SU-DHL-6 (cell line): ENCODE data around the gene IKZF5.
A peak's percentile ranks its signal among the peaks of the same experiment; 100 is the strongest.

Experiments
- H2AFZ ChIP-seq: fragments of 200-600 bp; sonication (generic); 2 replicates; pipeline ENCODE4 v1.6.1; 2014; ENCODE audit warnings: low read depth, mild to moderate bottlenecking, moderate library complexity, mixed read lengths, antibody characterized with exemption, low read length; ENCODE audit not compliant: severe bottlenecking
- H3F3A ChIP-seq: fragments of 200-600 bp; shearing (Covaris generic); 2 replicates; pipeline ENCODE4 v1.6.0; 2016; ENCODE audit warnings: antibody characterized with exemption, mild to moderate bottlenecking; ENCODE audit not compliant: insufficient read depth
- H3K27ac ChIP-seq: fragments of 200-600 bp; sonication (generic); 2 replicates; pipeline ENCODE4 v1.5.1; 2016; ENCODE audit warnings: low read depth, mild to moderate bottlenecking, low read length, moderate library complexity, mixed read lengths
- H3K27me3 ChIP-seq: fragments of 200-600 bp; sonication (generic), shearing (Covaris generic); 2 replicates; pipeline ENCODE4 v1.6.0; 2014; ENCODE audit warnings: mild to moderate bottlenecking, low read length
- H3K36me3 ChIP-seq: fragments of 200-600 bp; sonication (generic); 2 replicates; pipeline ENCODE4 v1.6.1; 2014; ENCODE audit warnings: mild to moderate bottlenecking, low read length, mixed read lengths
- H3K4me2 ChIP-seq: fragments of 300-600, 200-600 bp; shearing (Covaris generic), sonication (generic); 2 replicates; pipeline ENCODE4 v1.6.0; 2014; ENCODE audit warnings: low read length, low read depth, mild to moderate bottlenecking; ENCODE audit not compliant: poor library complexity, severe bottlenecking
- H3K4me3 ChIP-seq: fragments of 200-600 bp; sonication (generic); 2 replicates; pipeline ENCODE4 v1.5.1; 2014; ENCODE audit warnings: antibody characterized with exemption, low read length, mild to moderate bottlenecking, mixed read lengths; ENCODE audit not compliant: insufficient read depth, poor library complexity, severe bottlenecking
- H3K79me2 ChIP-seq: fragments of 200-600 bp; sonication (generic); 2 replicates; pipeline ENCODE4 v1.6.1; 2014; ENCODE audit warnings: mild to moderate bottlenecking, low read length, moderate library complexity; ENCODE audit not compliant: insufficient read depth
- H3K9ac ChIP-seq: fragments of 200-600 bp; sonication (generic); 2 replicates; pipeline ENCODE4 v1.7.0; 2014; ENCODE audit warnings: mild to moderate bottlenecking, low read length
- H3K9me2 ChIP-seq: fragments of 200-600 bp; sonication (generic); replicated peaks from 2 replicates; pipeline ENCODE4 v1.6.1; 2014; ENCODE audit warnings: low read length; ENCODE audit not compliant: insufficient read depth
- H3K9me3 ChIP-seq: fragments of 200-600 bp; sonication (generic); 2 replicates; pipeline ENCODE4 v1.6.1; 2014; ENCODE audit warnings: low read length, mixed read lengths; ENCODE audit not compliant: insufficient read depth
- H4K20me1 ChIP-seq: fragments of 200-600 bp; sonication (generic); 2 replicates; pipeline ENCODE4 v1.6.1; 2014; ENCODE audit warnings: low read depth, mild to moderate bottlenecking, antibody characterized with exemption, low read length, moderate library complexity, mixed read lengths
- EZH2phosphoT487 ChIP-seq: fragments of 200-600 bp; sonication (generic), shearing (Covaris generic); conservative IDR thresholded peaks from 2 replicates; pipeline ENCODE4 v1.6.1; 2018; ENCODE audit warnings: mild to moderate bottlenecking, antibody characterized with exemption, low read length, moderate library complexity, mixed read lengths
- TF ChIP-seq, protein P1 (sequence below): fragments of 200-600 bp; sonication (generic); IDR thresholded peaks from one replicate; pipeline ENCODE4 v1.5.1; 2017; ENCODE audit warnings: antibody characterized with exemption, mild to moderate bottlenecking, low read length, moderate library complexity; ENCODE audit not compliant: insufficient read depth, poor library complexity, severe bottlenecking

Gene IKZF5

DNA sequence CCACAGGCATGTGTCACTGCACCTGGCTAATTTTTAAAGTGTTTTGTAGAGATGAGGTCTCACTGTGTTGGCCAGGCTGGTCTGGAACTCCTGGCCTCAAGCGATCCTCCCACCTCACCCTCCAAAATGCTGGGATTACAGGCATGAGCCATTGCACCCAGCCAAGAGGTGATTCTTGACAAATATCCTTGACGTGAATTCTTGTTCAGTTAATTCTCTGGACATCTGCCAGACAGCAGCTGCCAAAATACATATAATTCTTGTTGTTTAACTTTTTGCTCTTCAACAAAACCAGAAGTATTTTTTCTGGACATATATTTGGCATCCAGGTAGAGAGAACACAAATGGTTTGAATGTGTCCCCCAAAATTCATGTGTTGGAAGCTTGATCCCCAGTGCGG is 3.4 kb upstream of the IKZF5 start:
- H3K27ac ChIP-seq, result no peak overlapping the region
- H3K79me2 ChIP-seq, result peaks cover 16% of the 10 kb centered on the region
- no peaks in the 10 kb centered on the region for H3F3A ChIP-seq
- H3K9ac ChIP-seq, result no peak overlapping the region
- H3K4me3 ChIP-seq, result no peak overlapping the region
- no peaks in the 10 kb centered on the region for H3K27me3 ChIP-seq
- H3K9me2 ChIP-seq, result no peaks in the 10 kb centered on the region
- H3K36me3 ChIP-seq, result no peaks in the 10 kb centered on the region
- H3K4me2 ChIP-seq, result no peak overlapping the region
- H3K9me3 ChIP-seq, result no peaks in the 10 kb centered on the region
- no peak overlapping the region for H2AFZ ChIP-seq
- no peak for TF ChIP-seq EZH2phosphoT487
- TF ChIP-seq, protein P1, sequence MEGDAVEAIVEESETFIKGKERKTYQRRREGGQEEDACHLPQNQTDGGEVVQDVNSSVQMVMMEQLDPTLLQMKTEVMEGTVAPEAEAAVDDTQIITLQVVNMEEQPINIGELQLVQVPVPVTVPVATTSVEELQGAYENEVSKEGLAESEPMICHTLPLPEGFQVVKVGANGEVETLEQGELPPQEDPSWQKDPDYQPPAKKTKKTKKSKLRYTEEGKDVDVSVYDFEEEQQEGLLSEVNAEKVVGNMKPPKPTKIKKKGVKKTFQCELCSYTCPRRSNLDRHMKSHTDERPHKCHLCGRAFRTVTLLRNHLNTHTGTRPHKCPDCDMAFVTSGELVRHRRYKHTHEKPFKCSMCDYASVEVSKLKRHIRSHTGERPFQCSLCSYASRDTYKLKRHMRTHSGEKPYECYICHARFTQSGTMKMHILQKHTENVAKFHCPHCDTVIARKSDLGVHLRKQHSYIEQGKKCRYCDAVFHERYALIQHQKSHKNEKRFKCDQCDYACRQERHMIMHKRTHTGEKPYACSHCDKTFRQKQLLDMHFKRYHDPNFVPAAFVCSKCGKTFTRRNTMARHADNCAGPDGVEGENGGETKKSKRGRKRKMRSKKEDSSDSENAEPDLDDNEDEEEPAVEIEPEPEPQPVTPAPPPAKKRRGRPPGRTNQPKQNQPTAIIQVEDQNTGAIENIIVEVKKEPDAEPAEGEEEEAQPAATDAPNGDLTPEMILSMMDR, result no peak
- no peaks in the 10 kb centered on the region for H4K20me1 ChIP-seq

DNA sequence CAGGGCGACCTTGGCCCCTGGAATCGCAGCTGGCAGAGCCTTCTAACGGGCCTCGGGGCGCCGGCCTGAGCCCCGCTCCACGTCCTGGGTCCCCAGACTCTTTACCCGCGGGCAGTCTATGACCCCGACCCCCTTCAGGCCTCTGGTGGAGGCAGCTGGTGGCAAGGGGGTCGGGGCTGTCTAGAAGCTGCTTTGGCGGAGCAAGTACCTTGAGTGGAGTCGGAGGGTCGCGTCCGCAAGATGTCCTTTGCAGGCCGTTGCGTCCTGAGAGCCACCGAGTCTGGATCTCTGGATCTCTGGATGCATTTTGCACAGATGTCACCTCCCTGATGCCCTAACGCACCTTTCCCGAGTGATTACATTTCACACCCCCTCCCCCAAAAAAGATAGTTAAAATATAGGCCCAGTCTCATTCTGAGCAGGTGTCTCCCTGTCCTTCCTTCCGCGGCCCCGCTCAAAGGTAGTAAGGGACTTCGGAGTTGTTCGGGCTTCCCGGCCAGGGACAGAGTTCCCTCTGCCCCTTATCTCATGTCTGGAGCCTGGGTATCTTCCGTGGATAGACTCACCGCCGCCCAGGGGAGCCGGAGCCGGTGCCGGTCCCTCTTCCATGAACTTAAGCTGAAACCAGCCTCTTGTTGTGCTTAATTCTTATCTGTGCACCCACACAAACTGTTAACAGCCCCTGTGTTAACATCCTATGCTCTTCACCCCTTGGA is 668 bp upstream of the IKZF5 start:
- Histone ChIP-seq H3K9me2 (no peaks in the 10 kb centered on the region), H3F3A (no peaks in the 10 kb centered on the region), H2AFZ (peak overlapping the region; percentile 81), H3K9ac (peak overlapping the region; percentile 86), H4K20me1 (no peaks in the 10 kb centered on the region), H3K4me3 (peak overlapping the region; percentile 63), H3K36me3 (0 out of 2 replicates have a peak, but pooled peaks cover 7% of the 10 kb centered on the region), H3K4me2 (peak overlapping the region; percentile 84), H3K9me3 (no peaks in the 10 kb centered on the region), H3K27ac (no peak overlapping the region), H3K27me3 (no peaks in the 10 kb centered on the region), H3K79me2 (peaks cover 43% of the 10 kb centered on the region)
- TF ChIP-seq EZH2phosphoT487, result no peak
- TF ChIP-seq, protein P1, result no peak

DNA sequence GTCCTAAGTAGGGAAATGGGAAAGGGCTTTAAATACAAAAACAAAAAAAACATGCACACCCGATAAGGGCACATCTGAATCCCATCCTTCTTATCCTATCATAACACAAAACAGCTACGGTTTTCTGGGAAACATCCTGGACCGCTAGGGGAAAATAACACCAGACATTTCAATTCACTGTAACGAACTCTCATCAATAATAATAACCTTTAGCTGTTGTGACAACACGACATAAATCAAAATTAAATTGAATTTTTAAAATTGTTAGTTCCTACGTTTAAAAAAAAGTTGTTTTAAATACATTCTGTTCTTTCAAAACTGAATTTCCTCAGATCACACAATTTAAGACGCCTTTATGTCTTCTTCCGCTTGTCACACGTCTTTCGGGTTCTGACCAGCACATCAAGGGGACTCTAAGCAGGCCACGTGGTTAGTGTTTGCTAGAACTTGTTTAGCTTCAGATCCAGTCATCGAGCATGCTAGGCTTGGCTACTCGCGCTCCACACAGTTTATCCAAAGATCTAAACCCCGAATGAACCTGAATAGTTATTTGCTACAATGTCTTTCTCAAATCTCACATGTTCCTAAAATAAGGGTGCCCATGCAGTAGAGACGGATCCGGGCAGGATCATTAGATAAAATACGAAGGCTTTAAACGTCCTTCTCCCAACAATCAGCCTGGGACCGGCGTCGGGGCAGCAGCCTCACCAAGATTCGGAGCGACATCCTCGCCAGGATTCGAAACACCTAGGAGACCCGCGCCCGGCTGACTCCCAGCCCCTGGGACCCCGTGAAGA is 839 bp downstream of the IKZF5 start:
- peak overlapping the region; percentile 52 for H3K27ac ChIP-seq

More for the DNA sequence above, 839 bp downstream of the IKZF5 start:
- Histone ChIP-seq H2AFZ (peak overlapping the region; percentile 89), H3K79me2 (peaks cover 58% of the 10 kb centered on the region), H3K36me3 (0 out of 2 replicates have a peak, but pooled peaks cover 8% of the 10 kb centered on the region), H3K4me2 (peak overlapping the region; percentile 83), H3K9me3 (no peaks in the 10 kb centered on the region), H4K20me1 (no peaks in the 10 kb centered on the region), H3K27me3 (no peaks in the 10 kb centered on the region), H3K9me2 (no peaks in the 10 kb centered on the region), H3K9ac (peak overlapping the region; percentile 86), H3F3A (no peaks in the 10 kb centered on the region), H3K4me3 (peak overlapping the region; percentile 98)
- TF ChIP-seq, protein P1, result no peak
- no peak for TF ChIP-seq EZH2phosphoT487
